Cardiac muscle cell (in vitro differentiated cells and primary cell): ENCODE measurements around the gene C5orf46. TPM values are rescaled to one million over a fixed set of nuclear protein-coding genes. Genes with fewer than 3 reads are reported as not detected.

Experiments
- DNase-seq, 2 donors: peaks; one replicate each; pipeline versions ENCODE4 v3.0.0 to v3.0.0-alpha.2; 2010 to 2017; ENCODE audit warnings: low read depth in 1 of 2, low spot score in 1 of 2
- H3K27ac ChIP-seq: fragments of 200-600 bp; sonication (generic); 2 replicates; pipeline ENCODE4 v1.5.1; 2016
- H3K27me3 ChIP-seq: fragments of 200-600 bp; sonication (generic); 2 replicates; pipeline ENCODE4 v1.6.0; 2016; ENCODE audit warnings: control low read depth
- H3K36me3 ChIP-seq: fragments of 200-600 bp; sonication (generic); 2 replicates; pipeline ENCODE4 v1.5.1; 2016; ENCODE audit warnings: control low read depth
- H3K4me1 ChIP-seq: fragments of 200-600 bp; sonication (generic); 2 replicates; pipeline ENCODE4 v1.8.1; 2017; ENCODE audit warnings: low read depth, mild to moderate bottlenecking, mixed run types
- H3K4me3 ChIP-seq: fragments of 200-600 bp; sonication (generic); 2 replicates; pipeline ENCODE4 v1.5.1; 2016; ENCODE audit warnings: mild to moderate bottlenecking
- H3K9me3 ChIP-seq: fragments of 200-600 bp; sonication (generic); 2 replicates; pipeline ENCODE4 v1.5.1; 2017; ENCODE audit warnings: low read depth, mild to moderate bottlenecking, control low read depth
- CTCF ChIP-seq: IDR thresholded peaks from 2 replicates; pipeline ENCODE4 v1.5.1; 2012; ENCODE audit warnings: low read depth, mild to moderate bottlenecking, low read length
- polyA plus RNA-seq: library from polyadenylated mRNA; unstranded; fragments of >200 nt; fragmentation: Nextera tagmentation; extraction: Ambion mirVana; gene quantifications from 2 replicates; pipeline ENCODE4 v1.2.1, GENCODE V29; 2016
- total RNA-seq: library from RNA; depleted of rRNA; stranded (reverse); fragments of >200 nt; gene quantifications from 2 replicates; pipeline ENCODE4 v1.2.3, GENCODE V29; 2016

The C5orf46 gene
- total and polyA plus RNA-seq, 2 experiments from 2014 or later: 0.43 TPM; not detected in 1

- Histone ChIP-seq H3K27me3 (no peaks in the 10 kb centered on the region), H3K4me3 (no peak overlapping the region), H3K36me3 (no peaks in the 10 kb centered on the region), H3K9me3 (no peaks in the 10 kb centered on the region), H3K27ac (no peak overlapping the region), H3K4me1 (no peaks in the 10 kb centered on the region)
- TF ChIP-seq CTCF: no peak
- DNase-seq: no peak
Measured at GRCh38 chr5:147895864-147896263, 10.5 kb downstream of the C5orf46 start.

- Histone ChIP-seq H3K4me3 (no peak overlapping the region), H3K27ac (no peak overlapping the region), H3K9me3 (no peaks in the 10 kb centered on the region), H3K27me3 (no peaks in the 10 kb centered on the region), H3K4me1 (peaks cover 6% of the 10 kb centered on the region), H3K36me3 (no peaks in the 10 kb centered on the region)
- TF ChIP-seq CTCF: no peak
- peak in 1 of 2 donors; percentile 13 for DNase-seq
Measured at GRCh38 chr5:147893820-147894219, 12.5 kb downstream of the C5orf46 start.

- no peaks in the 10 kb centered on the region for H3K9me3 ChIP-seq
- H3K4me1 ChIP-seq: peaks cover 6% of the 10 kb centered on the region
- no peaks in the 10 kb centered on the region for H3K36me3 ChIP-seq
- DNase-seq: no peak
- no peak overlapping the region for H3K27ac ChIP-seq
- no peaks in the 10 kb centered on the region for H3K27me3 ChIP-seq
- TF ChIP-seq CTCF: no peak
- no peak overlapping the region for H3K4me3 ChIP-seq
Measured at GRCh38 chr5:147892696-147893296, 13.5 kb downstream of the C5orf46 start.

GRCh38 chr5:147887930-147888329, 18.4 kb downstream of the C5orf46 start:
- no peaks in the 10 kb centered on the region for H3K27me3 ChIP-seq
- no peak overlapping the region for H3K4me3 ChIP-seq
- H3K27ac ChIP-seq: no peak overlapping the region
- H3K4me1 ChIP-seq: peaks cover 12% of the 10 kb centered on the region
- TF ChIP-seq CTCF: no peak
- no peaks in the 10 kb centered on the region for H3K36me3 ChIP-seq
- no peak for DNase-seq
- H3K9me3 ChIP-seq: no peaks in the 10 kb centered on the region

GRCh38 chr5:147887026-147887627, 19.2 kb downstream of the C5orf46 start:
- TF ChIP-seq CTCF: peak; percentile 43
- peak; percentile 28 to 47 for DNase-seq
- no peak overlapping the region for H3K27ac ChIP-seq
- no peaks in the 10 kb centered on the region for H3K9me3 ChIP-seq
- no peaks in the 10 kb centered on the region for H3K36me3 ChIP-seq
- peaks cover 15% of the 10 kb centered on the region for H3K4me1 ChIP-seq
- H3K27me3 ChIP-seq: no peaks in the 10 kb centered on the region
- no peak overlapping the region for H3K4me3 ChIP-seq
